NT2/D1 (cell line): ENCODE results near the gene CEP112.

ENCODE experiments used
- DNase-seq: peaks from one replicate; pipeline ENCODE4 v3.0.0-alpha.2; 2011; ENCODE audit warnings: low read depth, low spot score
- H3K27me3 ChIP-seq: 2 replicates; pipeline ENCODE4 v1.6.0; 2011; ENCODE audit warnings: mild to moderate bottlenecking; ENCODE audit not compliant: insufficient read length, insufficient read depth
- H3K36me3 ChIP-seq: 2 replicates; pipeline ENCODE4 v1.6.1; 2011; ENCODE audit warnings: mild to moderate bottlenecking, low read length, mixed read lengths; ENCODE audit not compliant: insufficient read depth, insufficient read length
- H3K4me1 ChIP-seq: 2 replicates; pipeline ENCODE4 v1.5.1; 2011; ENCODE audit not compliant: insufficient read depth, insufficient read length
- H3K4me3 ChIP-seq: 2 replicates; pipeline ENCODE4 v1.5.1; 2011; ENCODE audit warnings: low read depth; ENCODE audit not compliant: insufficient read length
- H3K9ac ChIP-seq: 2 replicates; pipeline ENCODE4 v1.6.0; 2011; ENCODE audit warnings: low read depth; ENCODE audit not compliant: insufficient read length
- H3K9me3 ChIP-seq: 2 replicates; pipeline ENCODE4 v1.5.1; 2011; ENCODE audit warnings: mild to moderate bottlenecking, low read length; ENCODE audit not compliant: insufficient read depth
- SUZ12 ChIP-seq: IDR thresholded peaks from 2 replicates; pipeline ENCODE4 v1.6.1; 2011; ENCODE audit not compliant: insufficient read length, insufficient read depth; ENCODE audit errors: extremely low read depth
- YY1 ChIP-seq: IDR thresholded peaks from 2 replicates; pipeline ENCODE4 v1.6.1; 2011; ENCODE audit not compliant: insufficient read length, insufficient read depth
- ZNF274 ChIP-seq: IDR thresholded peaks from 2 replicates; pipeline ENCODE4 v1.6.1; 2011; ENCODE audit warnings: mild to moderate bottlenecking, low read depth, low read length

The CEP112 gene

DNA sequence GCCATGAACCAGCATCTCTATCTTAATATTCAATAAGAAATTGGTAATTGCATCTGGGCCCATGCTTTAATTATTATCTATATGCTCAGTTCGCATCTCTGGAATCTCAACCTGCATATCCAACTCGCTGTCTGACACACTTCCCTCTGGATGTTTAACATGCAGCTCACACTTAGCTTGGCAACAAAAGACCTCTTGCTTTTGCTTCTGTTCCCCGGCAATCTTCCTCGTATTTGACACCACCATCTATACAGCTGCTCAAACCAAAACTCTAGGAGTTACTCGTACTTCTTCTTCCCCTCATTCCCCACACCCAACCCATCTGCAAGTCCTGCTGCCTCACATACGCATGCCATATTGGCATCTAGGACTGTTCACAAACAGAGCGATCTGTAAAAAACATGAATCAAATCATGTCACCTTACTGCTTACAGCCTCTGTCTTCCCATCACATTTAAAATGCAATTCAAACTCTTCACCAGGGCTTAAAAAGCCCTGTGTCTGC, 300.6 kb downstream of the CEP112 start:
- Histone ChIP-seq H3K4me3 (no peak overlapping the region), H3K4me1 (no peaks in the 10 kb centered on the region), H3K9ac (no peak overlapping the region), H3K27me3 (no peaks in the 10 kb centered on the region), H3K9me3 (no peaks in the 10 kb centered on the region), H3K36me3 (no peaks in the 10 kb centered on the region)
- TF ChIP-seq ZNF274 (no peak), YY1 (no peak), SUZ12 (no peak)
- no peak for DNase-seq

- DNase-seq, result no peak
- H3K9ac ChIP-seq, result no peak overlapping the region
- H3K27me3 ChIP-seq, result no peaks in the 10 kb centered on the region
- H3K9me3 ChIP-seq, result no peaks in the 10 kb centered on the region
- H3K4me1 ChIP-seq, result no peaks in the 10 kb centered on the region
- no peak overlapping the region for H3K4me3 ChIP-seq
- TF ChIP-seq SUZ12 (no peak), ZNF274 (no peak), YY1 (no peak)
- H3K36me3 ChIP-seq, result no peaks in the 10 kb centered on the region
These were observed 303.3 kb downstream of the CEP112 start for GRCh38 chr17:65888649-65889048.

DNA sequence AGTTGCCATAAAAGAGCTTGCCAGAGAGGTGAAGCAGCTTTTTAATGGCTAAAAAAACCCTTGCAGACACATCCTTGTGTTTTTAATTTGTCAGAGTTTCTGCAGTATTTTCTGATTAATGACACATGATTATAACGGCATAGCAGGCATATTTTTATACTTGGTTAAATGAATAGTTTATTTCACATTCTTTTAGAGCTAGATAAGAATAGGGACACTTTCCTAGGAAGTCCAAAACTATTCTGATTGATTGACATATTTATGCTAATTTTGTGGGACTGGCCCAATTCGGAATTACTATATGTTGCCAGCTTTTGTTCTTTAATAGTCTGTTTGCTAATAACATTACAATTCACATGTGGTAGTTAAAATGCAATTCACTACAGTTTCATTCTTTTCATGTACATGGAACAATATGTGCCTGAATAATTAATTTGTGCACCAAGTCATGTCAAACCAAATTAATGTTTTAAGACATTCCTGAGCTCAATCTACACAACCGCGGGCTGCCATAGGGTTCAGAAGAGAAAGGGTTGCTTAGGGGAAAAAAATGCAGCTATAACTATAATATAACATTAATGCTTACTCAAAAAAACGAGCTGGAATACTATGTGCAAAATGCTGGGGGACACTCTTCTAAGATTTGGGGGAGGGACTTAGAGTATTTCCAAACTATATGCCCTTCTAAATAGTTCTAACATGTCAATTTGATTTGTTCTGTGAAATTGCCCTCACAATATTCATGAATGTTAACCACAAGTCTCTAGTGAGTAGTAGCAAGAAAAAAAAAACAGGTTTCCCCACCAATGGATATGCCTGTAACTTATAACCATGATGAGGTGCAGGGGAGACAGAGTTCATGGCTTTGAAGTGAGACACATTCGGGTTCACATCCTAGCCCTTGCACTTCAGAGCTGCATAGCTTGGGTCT, 305.4 kb downstream of the CEP112 start:
- no peaks in the 10 kb centered on the region for H3K4me1 ChIP-seq
- TF ChIP-seq YY1, result no peak
- TF ChIP-seq ZNF274, result no peak
- no peak for TF ChIP-seq SUZ12
- no peak overlapping the region for H3K4me3 ChIP-seq
- H3K9me3 ChIP-seq, result no peaks in the 10 kb centered on the region
- no peaks in the 10 kb centered on the region for H3K27me3 ChIP-seq
- H3K9ac ChIP-seq, result no peak overlapping the region
- H3K36me3 ChIP-seq, result no peaks in the 10 kb centered on the region
- no peak for DNase-seq

- H3K27me3 ChIP-seq, result no peaks in the 10 kb centered on the region
- H3K4me1 ChIP-seq, result no peaks in the 10 kb centered on the region
- no peaks in the 10 kb centered on the region for H3K9me3 ChIP-seq
- no peak overlapping the region for H3K9ac ChIP-seq
- H3K36me3 ChIP-seq, result no peaks in the 10 kb centered on the region
- no peak for DNase-seq
- H3K4me3 ChIP-seq, result no peak overlapping the region
- TF ChIP-seq ZNF274 (no peak), SUZ12 (no peak), YY1 (no peak)
These were observed 306.2 kb downstream of the CEP112 start for GRCh38 chr17:65885541-65886312.

- Histone ChIP-seq H3K9ac (no peak overlapping the region), H3K9me3 (peaks cover 17% of the 10 kb centered on the region; the same call in 1 of the 2 replicates), H3K27me3 (no peaks in the 10 kb centered on the region), H3K36me3 (no peaks in the 10 kb centered on the region), H3K4me1 (no peaks in the 10 kb centered on the region), H3K4me3 (no peak overlapping the region)
- DNase-seq, result no peak
- no peak for TF ChIP-seq ZNF274
- TF ChIP-seq SUZ12, result no peak
- no peak for TF ChIP-seq YY1
These were observed 314.9 kb downstream of the CEP112 start for GRCh38 chr17:65876985-65877384.

DNA sequence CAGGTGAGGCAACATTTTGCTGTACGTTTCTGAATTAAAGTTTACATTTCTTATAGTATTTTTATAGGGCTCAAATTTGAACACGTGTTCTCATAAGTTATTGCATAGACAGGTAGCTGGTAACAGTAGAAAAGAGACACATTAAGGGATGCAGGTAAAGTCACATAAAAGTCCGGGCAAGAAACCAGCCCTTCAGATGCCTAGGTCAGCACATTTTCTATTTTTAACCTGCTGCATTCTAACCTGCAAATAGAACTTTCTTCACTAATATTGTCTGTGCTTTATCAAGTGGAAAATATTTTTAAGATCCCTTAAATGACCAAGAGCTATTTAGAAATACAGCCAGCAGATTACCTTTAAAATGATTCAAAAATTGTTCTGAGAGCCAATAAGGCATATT, 323.1 kb downstream of the CEP112 start:
- Histone ChIP-seq H3K9me3 (peaks cover 18% of the 10 kb centered on the region; the same call in 1 of the 2 replicates), H3K9ac (no peak overlapping the region), H3K4me1 (no peaks in the 10 kb centered on the region), H3K27me3 (no peaks in the 10 kb centered on the region), H3K36me3 (no peaks in the 10 kb centered on the region), H3K4me3 (no peak overlapping the region)
- DNase-seq, result no peak
- TF ChIP-seq ZNF274 (no peak), YY1 (no peak), SUZ12 (no peak)

DNA sequence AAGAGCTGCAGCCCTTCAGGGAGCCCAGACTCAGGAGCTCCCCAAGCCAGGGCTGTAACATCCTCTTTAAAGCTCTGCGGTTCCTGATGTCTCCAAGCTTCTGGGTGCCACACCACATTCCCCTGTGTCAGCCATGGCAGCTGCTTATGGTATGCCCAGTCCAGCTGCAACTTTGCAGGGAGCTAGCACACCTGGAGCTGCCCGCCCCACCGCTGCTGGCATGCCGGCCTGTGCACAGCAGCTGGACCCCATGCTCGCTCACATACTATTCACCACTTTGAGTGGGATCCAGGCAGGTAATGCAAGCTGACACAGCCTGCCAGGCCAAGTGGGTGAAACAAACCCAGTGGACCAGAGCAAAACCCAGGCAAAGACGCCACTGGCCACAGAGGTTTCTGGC, 324.9 kb downstream of the CEP112 start:
- DNase-seq, result no peak
- Histone ChIP-seq H3K27me3 (no peaks in the 10 kb centered on the region), H3K9me3 (peaks cover 18% of the 10 kb centered on the region; the same call in 1 of the 2 replicates), H3K9ac (no peak overlapping the region), H3K36me3 (no peaks in the 10 kb centered on the region), H3K4me1 (no peaks in the 10 kb centered on the region), H3K4me3 (no peak overlapping the region)
- no peak for TF ChIP-seq SUZ12
- no peak for TF ChIP-seq ZNF274
- no peak for TF ChIP-seq YY1
